ENCODE results near the gene PTPN14. TPM values are rescaled to one million over a fixed set of nuclear protein-coding genes. Genes with fewer than 3 reads are reported as not detected.

Gene PTPN14
- total RNA-seq, 1 experiment from 2014 or later: 37.5 TPM

GRCh38 chr1:214400131-214400530 lies 151.3 kb downstream of the PTPN14 start:
- intact Hi-C loops (cut with micrococcal nuclease): no loop called here
- Histone ChIP-seq H3K27ac (ENCODE audit: low read depth, low read length) (no peak overlapping the region), H3K27me3 (ENCODE audit: insufficient read depth, low read length) (no peaks in the 10 kb centered on the region), H3K4me2 (ENCODE audit: low read length) (no peak overlapping the region), H3K9me3 (ENCODE audit: control insufficient read depth in 1 of 2, insufficient read depth in 1 of 2, low read depth in 1 of 2, low read length in 2 of 2) (no peaks in the 10 kb centered on the region), H2AFZ (ENCODE audit: low read depth, low read length, poor library complexity, severe bottlenecking) (no peak overlapping the region), H3K4me1 (ENCODE audit: control insufficient read depth in 1 of 2, insufficient read depth in 2 of 2, low read length in 2 of 2) (peaks cover 19 to 26% of the 10 kb centered on the region in 2 experiments), H3K4me3 (replicated peaks in 1 of 2; ENCODE audit: low read depth in 1 of 2, low read length in 2 of 2) (no peak overlapping the region), H3K79me2 (ENCODE audit: insufficient read depth, low read length) (0 out of 2 replicates have a peak, but pooled peaks cover 5% of the 10 kb centered on the region), H4K20me1 (ENCODE audit: insufficient read depth) (no peaks in the 10 kb centered on the region), H3K36me3 (ENCODE audit: control insufficient read depth in 1 of 2, insufficient read depth in 2 of 2, low read length in 2 of 2) (peaks cover 0 to 8% of the 10 kb centered on the region in 2 experiments; a peak in 1 of 4 replicates), H3K9me2 (ENCODE audit: insufficient read depth) (no peaks in the 10 kb centered on the region), H3K9ac (ENCODE audit: low read length) (no peak overlapping the region)
- BruUV-seq (replicated peaks): no TSS peak
- ATAC-seq (no peak), DNase-seq (ENCODE audit: low read depth, low spot score) (no peak)
- ChIA-PET RAD21 (ENCODE audit: low non-redundant PET in 1 of 2, low total read pairs in 2 of 2, uncharacterized antibody in 2 of 2, unreplicated experiment in 2 of 2) (no interaction called here), POLR2A (no interaction called here), CTCF (no interaction called here)
- TF ChIP-seq CTCF (IDR thresholded peaks at IDR 0.05 in 2 of 3, conservative IDR thresholded peaks at IDR 0.05 in 1 of 3; ENCODE audit: borderline replicate concordance in 1 of 3, insufficient read depth in 1 of 3, low read depth in 2 of 3, low read length in 2 of 3): no peak

GRCh38 chr1:214398490-214398889 lies 152.9 kb downstream of the PTPN14 start:
- no TSS peak for BruUV-seq (replicated peaks)
- RAD21 ChIA-PET (ENCODE audit: low non-redundant PET in 1 of 2, low total read pairs in 2 of 2, uncharacterized antibody in 2 of 2, unreplicated experiment in 2 of 2): no interaction called here
- H3K4me2 ChIP-seq (ENCODE audit: low read length): no peak overlapping the region
- H3K4me3 ChIP-seq (replicated peaks in 1 of 2; ENCODE audit: low read depth in 1 of 2, low read length in 2 of 2): no peak overlapping the region
- POLR2A ChIA-PET: no interaction called here
- H3K9me2 ChIP-seq (ENCODE audit: insufficient read depth): no peaks in the 10 kb centered on the region
- intact Hi-C loops (cut with micrococcal nuclease): no loop called here
- no peaks in the 10 kb centered on the region for H3K9me3 ChIP-seq (ENCODE audit: control insufficient read depth in 1 of 2, insufficient read depth in 1 of 2, low read depth in 1 of 2, low read length in 2 of 2)
- no peak overlapping the region for H3K27ac ChIP-seq (ENCODE audit: low read depth, low read length)
- peaks cover 0 to 13% of the 10 kb centered on the region in 2 experiments; a peak in 1 of 4 replicates for H3K36me3 ChIP-seq (ENCODE audit: control insufficient read depth in 1 of 2, insufficient read depth in 2 of 2, low read length in 2 of 2)
- DNase-seq (ENCODE audit: low read depth, low spot score): no peak
- no peak overlapping the region for H3K9ac ChIP-seq (ENCODE audit: low read length)
- ATAC-seq: no peak
- H4K20me1 ChIP-seq (ENCODE audit: insufficient read depth): no peaks in the 10 kb centered on the region
- H2AFZ ChIP-seq (ENCODE audit: low read depth, low read length, poor library complexity, severe bottlenecking): no peak overlapping the region
- CTCF ChIA-PET: no interaction called here
- H3K4me1 ChIP-seq (ENCODE audit: control insufficient read depth in 1 of 2, insufficient read depth in 2 of 2, low read length in 2 of 2): peaks cover 3 to 9% of the 10 kb centered on the region in 2 experiments; a peak in 3 of 4 replicates
- no peaks in the 10 kb centered on the region for H3K27me3 ChIP-seq (ENCODE audit: insufficient read depth, low read length)
- no peaks in the 10 kb centered on the region for H3K79me2 ChIP-seq (ENCODE audit: insufficient read depth, low read length)
- no peak for TF ChIP-seq FOSL1 (IDR thresholded peaks at IDR 0.05; ENCODE audit: low read depth)
- TF ChIP-seq CTCF (IDR thresholded peaks at IDR 0.05 in 2 of 3, conservative IDR thresholded peaks at IDR 0.05 in 1 of 3; ENCODE audit: borderline replicate concordance in 1 of 3, insufficient read depth in 1 of 3, low read depth in 2 of 3, low read length in 2 of 3): no peak
- no peak for TF ChIP-seq CEBPB (IDR thresholded peaks at IDR 0.05; ENCODE audit: low read depth)
